Breast epithelium (tissue), 3 donors: ENCODE results near the gene MTHFR.

ENCODE experiments used
- POLR2A ChIP-seq: fragments of 450-650 bp; IDR thresholded peaks from one replicate; pipeline ENCODE4 v1.6.1; 2016; ENCODE audit warnings: antibody characterized with exemption, mild to moderate bottlenecking, moderate library complexity
- POLR2AphosphoS5 ChIP-seq, 3 donors: sonication (generic); formaldehyde crosslinking; IDR thresholded peaks; one replicate each; pipeline ENCODE4 v1.6.1; 2017; ENCODE audit warnings: antibody characterized with exemption in 3 of 3
- TF ChIP-seq, protein P1 (sequence below), 3 donors: fragments of 450-650 bp; IDR thresholded peaks; one replicate each; pipeline ENCODE4 v1.5.1; 2016 to 2017; ENCODE audit warnings: antibody characterized with exemption in 3 of 3, mild to moderate bottlenecking in 3 of 3, moderate library complexity in 3 of 3

DNA sequence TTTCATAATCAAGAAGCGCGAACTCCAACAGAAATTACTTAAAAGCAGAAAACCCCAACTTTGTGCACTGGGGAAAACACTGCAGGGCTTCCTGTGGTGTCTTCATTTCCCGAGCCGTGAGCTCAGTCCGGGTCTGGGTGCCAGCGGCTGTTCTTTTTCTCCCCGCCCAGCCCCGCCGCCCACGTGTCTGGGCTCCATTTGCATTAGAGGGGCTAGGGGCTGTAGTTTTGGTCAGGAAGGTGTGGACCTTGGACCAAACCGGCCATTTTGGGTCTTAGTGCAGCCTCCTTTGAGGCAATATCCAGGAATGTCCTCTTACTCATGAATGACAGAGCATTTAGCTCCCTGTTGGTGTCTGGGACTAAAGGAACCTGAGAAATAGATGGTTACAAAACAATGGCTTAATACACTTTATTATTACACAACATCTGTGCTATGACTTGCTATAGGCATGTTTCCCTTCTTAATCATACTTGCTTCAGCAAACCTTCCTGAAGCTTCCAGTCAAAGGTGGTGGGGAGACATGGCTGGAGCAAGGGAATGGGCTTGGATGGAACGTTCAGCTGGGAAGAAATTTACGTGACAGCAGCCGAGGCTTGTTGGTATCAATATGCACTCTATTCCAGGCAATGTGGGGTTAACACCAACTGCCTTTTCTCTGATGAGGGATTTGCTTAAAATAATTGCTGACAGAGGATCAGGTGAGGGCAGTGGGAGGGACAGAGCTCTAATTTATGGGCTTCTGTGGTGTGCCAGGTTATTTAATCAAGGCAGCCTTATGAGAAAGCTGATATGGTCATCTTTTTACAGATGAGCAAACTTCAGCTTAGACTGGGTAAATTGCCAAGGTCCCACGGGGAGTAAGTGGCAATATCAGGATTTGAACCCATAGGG is 68.8 kb downstream of the MTHFR start:
- no peak for TF ChIP-seq POLR2A
- peak in 2 of 3 donors; percentile 15 to 61 for TF ChIP-seq POLR2AphosphoS5 (IDR thresholded peaks at IDR 0.05)
- TF ChIP-seq, protein P1, sequence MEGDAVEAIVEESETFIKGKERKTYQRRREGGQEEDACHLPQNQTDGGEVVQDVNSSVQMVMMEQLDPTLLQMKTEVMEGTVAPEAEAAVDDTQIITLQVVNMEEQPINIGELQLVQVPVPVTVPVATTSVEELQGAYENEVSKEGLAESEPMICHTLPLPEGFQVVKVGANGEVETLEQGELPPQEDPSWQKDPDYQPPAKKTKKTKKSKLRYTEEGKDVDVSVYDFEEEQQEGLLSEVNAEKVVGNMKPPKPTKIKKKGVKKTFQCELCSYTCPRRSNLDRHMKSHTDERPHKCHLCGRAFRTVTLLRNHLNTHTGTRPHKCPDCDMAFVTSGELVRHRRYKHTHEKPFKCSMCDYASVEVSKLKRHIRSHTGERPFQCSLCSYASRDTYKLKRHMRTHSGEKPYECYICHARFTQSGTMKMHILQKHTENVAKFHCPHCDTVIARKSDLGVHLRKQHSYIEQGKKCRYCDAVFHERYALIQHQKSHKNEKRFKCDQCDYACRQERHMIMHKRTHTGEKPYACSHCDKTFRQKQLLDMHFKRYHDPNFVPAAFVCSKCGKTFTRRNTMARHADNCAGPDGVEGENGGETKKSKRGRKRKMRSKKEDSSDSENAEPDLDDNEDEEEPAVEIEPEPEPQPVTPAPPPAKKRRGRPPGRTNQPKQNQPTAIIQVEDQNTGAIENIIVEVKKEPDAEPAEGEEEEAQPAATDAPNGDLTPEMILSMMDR (IDR thresholded peaks at IDR 0.05), result no peak
